A549 (cell line): ENCODE measurements around the gene POC1A. TPM values are rescaled to one million over a fixed set of nuclear protein-coding genes. Genes with fewer than 3 reads are reported as not detected.

ENCODE experiments used
- ATAC-seq, 2 experiments: fragments of 200-7000 bp in 1 of 2; fragments of >200 bp in 1 of 2; cut with Nextera tagmentation in 1 of 2; cut with Tn5 transposase in 1 of 2; 3 replicates each; pipeline versions ENCODE4 v1.8.0 to v1.9.1; 2018 to 2020; ENCODE audit warnings: mild to moderate bottlenecking in 1 of 2, moderate library complexity in 1 of 2
- CTCF ChIA-PET: fragments of 300-600 bp; sonication (Branson Sonifier 250); formaldehyde crosslinking; extraction: SDS; loops from one replicate; lab custom pipeline; 2021; ENCODE audit warnings: antibody characterized with exemption, inconsistent platforms; lab: Yijun Ruan, JAX
- POLR2A ChIA-PET: fragments of 350-600 bp; formaldehyde crosslinking; extraction: SDS; loops from one replicate; lab custom pipeline; 2021; ENCODE audit warnings: antibody characterized with exemption, inconsistent platforms; lab: Yijun Ruan, JAX
- DNase-seq, 2 experiments: peaks; one replicate each; pipeline versions ENCODE4 v3.0.0 to v3.0.0-alpha.2; 2011 to 2016; ENCODE audit warnings: low read depth in 1 of 2, low spot score in 1 of 2
- FAIRE-seq: peaks from 2 replicates; lab custom pipeline; 2011; peaks lifted over from hg19 to GRCh38; lab: Jason Lieb, UNC
- H3K27ac ChIP-seq, 2 experiments: fragments of >200 bp; sonication (Bioruptor Twin); formaldehyde crosslinking; 3 replicates each; pipeline ENCODE4 v1.5.1; 2016 to 2017
- H3K4me1 ChIP-seq: fragments of >200 bp; sonication (Bioruptor Twin); formaldehyde crosslinking; 3 replicates; pipeline ENCODE4 v1.6.1; 2016
- H3K4me2 ChIP-seq: fragments of >200 bp; sonication (Bioruptor Twin); formaldehyde crosslinking; 3 replicates; pipeline ENCODE4 v1.6.1; 2016
- H3K4me3 ChIP-seq: fragments of >200 bp; sonication (Bioruptor Twin); formaldehyde crosslinking; 3 replicates; pipeline ENCODE4 v1.5.1; 2016
- H3K9me3 ChIP-seq: fragments of >200 bp; sonication (Bioruptor Twin); formaldehyde crosslinking; 3 replicates; pipeline ENCODE4 v1.6.1; 2016
- CEBPB ChIP-seq, 2 experiments: fragments of >200 bp in 1 of 2; sonication (Bioruptor Twin) in 1 of 2; formaldehyde crosslinking in 1 of 2; IDR thresholded peaks; 2 replicates each; pipeline ENCODE4 v1.6.1; 2012 to 2016
- EHF ChIP-seq: fragments of 250-450 bp; sonication (Bioruptor Pico); IDR thresholded peaks from 2 replicates; pipeline ENCODE4 v1.5.0; 2020; ENCODE audit warnings: mild to moderate bottlenecking
- EHMT2 ChIP-seq: fragments of 200-600 bp; sonication (generic); IDR thresholded peaks from 2 replicates; pipeline ENCODE4 v1.6.1; 2016; ENCODE audit warnings: antibody characterized with exemption, low read depth, mild to moderate bottlenecking, moderate library complexity
- EP300 ChIP-seq, 2 experiments: fragments of >200 bp; sonication (Bioruptor Twin); formaldehyde crosslinking; IDR thresholded peaks; 2 replicates in 1 of 2; 3 replicates in 1 of 2; pipeline ENCODE4 v1.6.1; 2016 to 2017
- FOSB ChIP-seq: fragments of 250-450 bp; sonication (Bioruptor Pico); IDR thresholded peaks from 2 replicates; pipeline ENCODE4 v1.5.0; 2020; ENCODE audit warnings: mild to moderate bottlenecking, moderate library complexity
- FOSL2 ChIP-seq, 2 experiments: fragments of 450-650 bp in 1 of 2; fragments of >200 bp in 1 of 2; sonication (Bioruptor Twin) in 1 of 2; formaldehyde crosslinking; IDR thresholded peaks; 2 replicates each; pipeline versions ENCODE4 v1.5.0 to v1.6.1; 2016 to 2020; ENCODE audit warnings: mild to moderate bottlenecking in 1 of 2, moderate library complexity in 1 of 2
- FOXS1 ChIP-seq: fragments of 250-450 bp; sonication (Bioruptor Pico); IDR thresholded peaks from 2 replicates; pipeline ENCODE4 v1.5.0; 2020; ENCODE audit warnings: mild to moderate bottlenecking, moderate library complexity
- HOXA7 ChIP-seq: fragments of 250-450 bp; sonication (Bioruptor Pico); IDR thresholded peaks from 2 replicates; pipeline ENCODE4 v1.5.0; 2020; ENCODE audit warnings: mild to moderate bottlenecking, moderate library complexity
- HOXB5 ChIP-seq: fragments of 250-450 bp; sonication (Bioruptor Pico); IDR thresholded peaks from 2 replicates; pipeline ENCODE4 v1.5.0; 2020; ENCODE audit warnings: mild to moderate bottlenecking, moderate library complexity
- JUNB ChIP-seq: fragments of >200 bp; sonication (Bioruptor Twin); formaldehyde crosslinking; IDR thresholded peaks from 2 replicates; pipeline ENCODE4 v1.6.1; 2016
- MAZ ChIP-seq: fragments of 150-350 bp; IDR thresholded peaks from 2 replicates; pipeline ENCODE4 v1.6.1; 2014; ENCODE audit warnings: antibody characterized with exemption, low read depth, low read length, borderline replicate concordance
- NPAS2 ChIP-seq: fragments of 250-450 bp; sonication (Bioruptor Pico); IDR thresholded peaks from 2 replicates; pipeline ENCODE4 v1.8.0; 2022; ENCODE audit warnings: mild to moderate bottlenecking, moderate library complexity, borderline replicate concordance
- RARB ChIP-seq: fragments of 250-450 bp; sonication (Bioruptor Pico); IDR thresholded peaks from 2 replicates; pipeline ENCODE4 v1.8.0; 2021; ENCODE audit warnings: mild to moderate bottlenecking, moderate library complexity
- SREBF2 ChIP-seq: fragments of 450-650 bp; IDR thresholded peaks from 2 replicates; pipeline ENCODE4 v1.6.1; 2014; ENCODE audit warnings: mild to moderate bottlenecking, moderate library complexity
- TFCP2L1 ChIP-seq: fragments of 250-450 bp; sonication (Bioruptor Pico); IDR thresholded peaks from 2 replicates; pipeline ENCODE4 v1.5.0; 2021; ENCODE audit warnings: mild to moderate bottlenecking
- WGBS: methylation state at CpG from one replicate; pipeline ENCODE4 v1.1.6; 2017; ENCODE audit errors: missing lambda C conversion rate; 5-methylcytosine and 5-hydroxymethylcytosine counted together
- polyA plus RNA-seq, 4 experiments: library from polyadenylated mRNA; depleted of rRNA in 3 of 4; stranded (reverse); fragments of >200 nt; fragmentation: RNase III in 1 of 4; extraction: RNeasy Plus Mini Kit Qiagen cat#74134 plus additional on column Dnase treatment in 1 of 4; gene quantifications; 2 replicates in 3 of 4; 3 replicates in 1 of 4; pipeline ENCODE4 v1.2.3, GENCODE V29; 2011 to 2017
- TF ChIP-seq, protein P1 (sequence below): fragments of >200 bp; sonication (Bioruptor Twin); formaldehyde crosslinking; IDR thresholded peaks from 3 replicates; pipeline ENCODE4 v1.6.1; 2016
- TF ChIP-seq, protein P2 (sequence below): fragments of 250-450 bp; sonication (Bioruptor Pico); IDR thresholded peaks from 2 replicates; pipeline ENCODE4 v1.5.0; 2020; ENCODE audit warnings: low read depth, mild to moderate bottlenecking, moderate library complexity
- TF ChIP-seq, protein P3 (sequence below): fragments of >200 bp; sonication (Bioruptor Twin); formaldehyde crosslinking; IDR thresholded peaks from 3 replicates; pipeline ENCODE4 v1.5.1; 2016
- TF ChIP-seq, protein P4 (sequence below): IDR thresholded peaks from 2 replicates; pipeline ENCODE4 v1.6.1; 2012

Gene POC1A
- polyA plus RNA-seq, 2 of the 4 experiments (the other 2 are of a cell fraction): 9.4 to 14.1 TPM

DNA sequence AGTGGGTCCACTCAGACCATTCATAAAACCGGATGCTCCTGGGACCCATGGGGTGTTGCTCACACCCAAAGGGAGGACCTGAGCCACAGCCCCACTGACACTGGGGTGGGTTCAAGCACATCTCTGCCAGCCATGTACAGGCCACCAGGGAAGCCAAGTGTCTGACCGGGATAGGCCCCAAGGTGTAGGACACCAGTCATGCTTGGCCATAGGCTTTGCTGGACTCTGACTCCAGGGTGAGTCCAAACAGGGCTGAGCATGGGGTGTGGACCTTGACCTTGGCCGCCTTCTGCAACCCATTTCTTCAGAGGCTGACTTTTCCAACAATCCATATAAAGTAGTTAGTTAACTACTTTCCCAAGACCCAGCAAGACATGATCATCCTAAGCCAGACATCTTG is 66.5 kb downstream of the POC1A start:
- 94% methylated on average over 2 of the region's 3 CpGs for WGBS
- Histone ChIP-seq H3K4me1 (no peaks in the 10 kb centered on the region), H3K27ac (no peak overlapping the region), H3K4me3 (no peak overlapping the region), H3K4me2 (no peak overlapping the region), H3K9me3 (no peaks in the 10 kb centered on the region)
- ChIA-PET CTCF (interaction anchor here (0.8 to 2.1 kb wide), 2 partner anchors 34 to 79 kb away, joined by 3 to 6 read pairs; no protein-coding TSS in a partner anchor), POLR2A (no interaction called here)
- TF ChIP-seq FOSL2 (IDR thresholded peaks at IDR 0.05) (no peak), FOSL2 (CRISPR knock-in tag; IDR thresholded peaks at IDR 0.05) (no peak), JUNB (no peak), TFCP2L1 (CRISPR knock-in tag) (no peak), EHMT2 (no peak), HOXB5 (no peak), FOSB (CRISPR knock-in tag) (no peak)
- FAIRE-seq (no peak), ATAC-seq (no peak), DNase-seq (no peak)

DNA sequence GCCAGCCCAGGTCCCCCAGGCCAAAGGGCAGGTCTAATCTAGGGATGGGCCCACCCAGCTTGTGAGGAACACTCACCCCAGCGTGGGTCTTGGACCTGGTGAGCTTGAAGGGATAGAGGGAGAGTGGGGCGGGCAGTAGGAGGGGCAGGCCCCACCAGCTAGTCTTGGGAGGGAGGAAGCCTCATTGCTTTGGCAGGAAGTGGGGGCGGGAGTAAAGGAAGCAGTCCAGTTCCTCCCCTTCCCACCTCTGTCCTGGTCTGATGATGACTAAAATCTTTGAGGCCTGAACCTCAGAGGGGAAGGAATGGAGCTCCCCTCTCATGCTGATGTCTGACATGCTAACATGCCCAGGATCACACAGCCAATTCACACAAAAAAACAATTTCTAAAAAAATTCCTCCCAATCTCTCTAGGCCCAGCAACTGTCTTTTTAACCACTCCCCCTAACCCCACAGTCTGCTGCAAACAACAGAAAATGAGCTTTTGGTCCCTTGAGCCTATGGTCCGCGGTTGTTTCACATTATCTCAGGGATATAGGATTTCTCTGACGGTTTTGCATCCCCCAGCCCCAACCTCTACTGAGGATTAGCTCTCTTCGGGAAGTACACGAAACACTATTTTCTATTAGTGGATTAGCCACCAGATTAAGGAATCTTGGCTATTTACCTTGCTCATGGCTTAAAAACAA is 67.1 kb downstream of the POC1A start:
- no peak overlapping the region for H3K27ac ChIP-seq
- no peak overlapping the region for H3K4me2 ChIP-seq
- DNase-seq: no peak
- CTCF ChIA-PET: interaction anchor here (0.8 to 2.1 kb wide), 2 partner anchors 34 to 80 kb away, joined by 3 to 6 read pairs; no protein-coding TSS in a partner anchor
- ATAC-seq: no peak
- WGBS: 97% methylated on average over 8 of the region's 8 CpGs
- POLR2A ChIA-PET: no interaction called here
- TF ChIP-seq EHF (CRISPR knock-in tag) (no peak), RARB (CRISPR knock-in tag) (no peak), HOXA7 (CRISPR knock-in tag) (no peak), MAZ (no peak), NPAS2 (no peak), EHMT2 (no peak), FOXS1 (CRISPR knock-in tag) (no peak), SREBF2 (no peak), JUNB (no peak), CEBPB (IDR thresholded peaks at IDR 0.05) (no peak), EP300 (IDR thresholded peaks at IDR 0.05) (no peak), TFCP2L1 (CRISPR knock-in tag) (no peak)
- TF ChIP-seq, protein P1, sequence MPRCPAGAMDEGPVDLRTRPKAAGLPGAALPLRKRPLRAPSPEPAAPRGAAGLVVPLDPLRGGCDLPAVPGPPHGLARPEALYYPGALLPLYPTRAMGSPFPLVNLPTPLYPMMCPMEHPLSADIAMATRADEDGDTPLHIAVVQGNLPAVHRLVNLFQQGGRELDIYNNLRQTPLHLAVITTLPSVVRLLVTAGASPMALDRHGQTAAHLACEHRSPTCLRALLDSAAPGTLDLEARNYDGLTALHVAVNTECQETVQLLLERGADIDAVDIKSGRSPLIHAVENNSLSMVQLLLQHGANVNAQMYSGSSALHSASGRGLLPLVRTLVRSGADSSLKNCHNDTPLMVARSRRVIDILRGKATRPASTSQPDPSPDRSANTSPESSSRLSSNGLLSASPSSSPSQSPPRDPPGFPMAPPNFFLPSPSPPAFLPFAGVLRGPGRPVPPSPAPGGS: no peak
- TF ChIP-seq, protein P2, sequence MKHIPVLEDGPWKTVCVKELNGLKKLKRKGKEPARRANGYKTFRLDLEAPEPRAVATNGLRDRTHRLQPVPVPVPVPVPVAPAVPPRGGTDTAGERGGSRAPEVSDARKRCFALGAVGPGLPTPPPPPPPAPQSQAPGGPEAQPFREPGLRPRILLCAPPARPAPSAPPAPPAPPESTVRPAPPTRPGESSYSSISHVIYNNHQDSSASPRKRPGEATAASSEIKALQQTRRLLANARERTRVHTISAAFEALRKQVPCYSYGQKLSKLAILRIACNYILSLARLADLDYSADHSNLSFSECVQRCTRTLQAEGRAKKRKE (CRISPR knock-in tag): no peak
- TF ChIP-seq, protein P3, sequence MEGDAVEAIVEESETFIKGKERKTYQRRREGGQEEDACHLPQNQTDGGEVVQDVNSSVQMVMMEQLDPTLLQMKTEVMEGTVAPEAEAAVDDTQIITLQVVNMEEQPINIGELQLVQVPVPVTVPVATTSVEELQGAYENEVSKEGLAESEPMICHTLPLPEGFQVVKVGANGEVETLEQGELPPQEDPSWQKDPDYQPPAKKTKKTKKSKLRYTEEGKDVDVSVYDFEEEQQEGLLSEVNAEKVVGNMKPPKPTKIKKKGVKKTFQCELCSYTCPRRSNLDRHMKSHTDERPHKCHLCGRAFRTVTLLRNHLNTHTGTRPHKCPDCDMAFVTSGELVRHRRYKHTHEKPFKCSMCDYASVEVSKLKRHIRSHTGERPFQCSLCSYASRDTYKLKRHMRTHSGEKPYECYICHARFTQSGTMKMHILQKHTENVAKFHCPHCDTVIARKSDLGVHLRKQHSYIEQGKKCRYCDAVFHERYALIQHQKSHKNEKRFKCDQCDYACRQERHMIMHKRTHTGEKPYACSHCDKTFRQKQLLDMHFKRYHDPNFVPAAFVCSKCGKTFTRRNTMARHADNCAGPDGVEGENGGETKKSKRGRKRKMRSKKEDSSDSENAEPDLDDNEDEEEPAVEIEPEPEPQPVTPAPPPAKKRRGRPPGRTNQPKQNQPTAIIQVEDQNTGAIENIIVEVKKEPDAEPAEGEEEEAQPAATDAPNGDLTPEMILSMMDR: no peak
- TF ChIP-seq, protein P4, sequence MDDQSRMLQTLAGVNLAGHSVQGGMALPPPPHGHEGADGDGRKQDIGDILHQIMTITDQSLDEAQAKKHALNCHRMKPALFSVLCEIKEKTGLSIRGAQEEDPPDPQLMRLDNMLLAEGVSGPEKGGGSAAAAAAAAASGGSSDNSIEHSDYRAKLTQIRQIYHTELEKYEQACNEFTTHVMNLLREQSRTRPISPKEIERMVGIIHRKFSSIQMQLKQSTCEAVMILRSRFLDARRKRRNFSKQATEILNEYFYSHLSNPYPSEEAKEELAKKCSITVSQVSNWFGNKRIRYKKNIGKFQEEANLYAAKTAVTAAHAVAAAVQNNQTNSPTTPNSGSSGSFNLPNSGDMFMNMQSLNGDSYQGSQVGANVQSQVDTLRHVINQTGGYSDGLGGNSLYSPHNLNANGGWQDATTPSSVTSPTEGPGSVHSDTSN: no peak
- no peak overlapping the region for H3K4me3 ChIP-seq
- H3K4me1 ChIP-seq: no peaks in the 10 kb centered on the region
- FAIRE-seq: no peak
- no peaks in the 10 kb centered on the region for H3K9me3 ChIP-seq
